Vagina (tissue), 2 donors: ENCODE measurements around the gene MX2. TPM values are rescaled to one million over a fixed set of nuclear protein-coding genes. Genes with fewer than 3 reads are reported as not detected.

Experiments
- DNase-seq, 2 donors: peaks; one replicate each; pipeline ENCODE4 v3.0.0-alpha.2; 2017; ENCODE audit errors: extremely low spot score in 2 of 2
- H3K27ac ChIP-seq: fragments of 200-600 bp; sonication (generic); one replicate; pipeline ENCODE4 v1.5.1; 2019
- H3K27me3 ChIP-seq: fragments of 200-600 bp; sonication (generic); one replicate; pipeline ENCODE4 v1.5.1; 2019
- H3K36me3 ChIP-seq, 2 donors: fragments of 200-600 bp; sonication (generic); one replicate each; pipeline ENCODE4 v1.5.1; 2017 to 2019
- H3K4me1 ChIP-seq: fragments of 200-600 bp; sonication (generic); one replicate; pipeline ENCODE4 v1.5.1; 2019
- H3K4me3 ChIP-seq, 2 donors: fragments of 200-600 bp; sonication (generic); 1 replicate in 1 of 2; 2 replicates in 1 of 2; pipeline ENCODE4 v1.5.1; 2016 to 2019
- H3K9me3 ChIP-seq: fragments of 200-600 bp; sonication (generic); one replicate; pipeline ENCODE4 v1.5.1; 2019
- CTCF ChIP-seq, 3 experiments: fragments of 450-650 bp in 2 of 3; fragments of 200-600 bp in 1 of 3; sonication (generic) in 1 of 3; IDR thresholded peaks; one replicate each; pipeline ENCODE4 v1.5.1; 2017 to 2019; ENCODE audit warnings: antibody characterized with exemption in 3 of 3, mild to moderate bottlenecking in 2 of 3, moderate library complexity in 2 of 3
- POLR2A ChIP-seq, 2 donors: fragments of 450-650 bp; IDR thresholded peaks; one replicate each; pipeline ENCODE4 v1.6.1; 2017; ENCODE audit warnings: antibody characterized with exemption in 2 of 2, mild to moderate bottlenecking in 2 of 2, moderate library complexity in 2 of 2
- POLR2AphosphoS5 ChIP-seq, 2 donors: sonication (generic); formaldehyde crosslinking; IDR thresholded peaks; one replicate each; pipeline ENCODE4 v1.9.0; 2017; ENCODE audit warnings: antibody characterized with exemption in 2 of 2, mild to moderate bottlenecking in 2 of 2, low read depth in 1 of 2; ENCODE audit not compliant: insufficient read depth in 1 of 2
- intact Hi-C: fragments of 100-400 bp; cut with DNase I; formaldehyde crosslinking; loops from one replicate; pipeline ENCODE4 v1.15.1; 2023
- total RNA-seq: library from RNA; depleted of rRNA; stranded (reverse); fragments of >200 nt; gene quantifications from one replicate; pipeline ENCODE4 v1.2.3, GENCODE V29; 2016

Gene MX2
- total RNA-seq, 1 donor from 2014 or later = 13.5 TPM

GRCh38 chr21:41425954-41426675 lies 64.3 kb downstream of the MX2 start, which contains the start of gene MX1:
MX1 (plus strand) TSS chr21:41426239; CDS start chr21:41432071, 5,832 bp downstream.
- Histone ChIP-seq H3K4me1 (peaks cover 18% of the 10 kb centered on the region), H3K4me3 (peak within 1 kb of the TSS; percentile 52 to 67), H3K27me3 (no peaks in the 10 kb centered on the region), H3K9me3 (no peaks in the 10 kb centered on the region), H3K36me3 (no peaks in the 10 kb centered on the region), H3K27ac (peak within 1 kb of the TSS; percentile 56)
- peak in 1 of 2 donors; percentile 85 for DNase-seq
- intact Hi-C loops = no loop called here
- TF ChIP-seq CTCF (IDR thresholded peaks at IDR 0.05) (no peak), POLR2A (IDR thresholded peaks at IDR 0.05) (peak in 1 of 2 donors; percentile 36), POLR2AphosphoS5 (IDR thresholded peaks at IDR 0.05; ENCODE audit: insufficient read depth in 1 of 2, low read depth in 1 of 2) (peak; percentile 53 to 84)

GRCh38 chr21:41426676-41427404 lies 65.0 kb downstream of the MX2 start:
- Histone ChIP-seq H3K9me3 (no peaks in the 10 kb centered on the region), H3K4me1 (peaks cover 12% of the 10 kb centered on the region), H3K27me3 (no peaks in the 10 kb centered on the region), H3K36me3 (peaks cover 0 to 2% of the 10 kb centered on the region in 2 donors), H3K4me3 (peak overlapping the region; percentile 52 to 67), H3K27ac (peak overlapping the region; percentile 56)
- peak in 1 of 2 donors; percentile 83 for DNase-seq
- intact Hi-C loops = no loop called here
- TF ChIP-seq POLR2AphosphoS5 (IDR thresholded peaks at IDR 0.05; ENCODE audit: insufficient read depth in 1 of 2, low read depth in 1 of 2) (no peak), CTCF (IDR thresholded peaks at IDR 0.05) (no peak), POLR2A (IDR thresholded peaks at IDR 0.05) (no peak)

- H3K36me3 ChIP-seq = peaks cover 0 to 10% of the 10 kb centered on the region in 2 donors
- peaks cover 7% of the 10 kb centered on the region for H3K4me1 ChIP-seq
- no peaks in the 10 kb centered on the region for H3K27me3 ChIP-seq
- no peak overlapping the region for H3K4me3 ChIP-seq
- peak in 1 of 2 donors; percentile 85 for DNase-seq
- no peak for TF ChIP-seq POLR2A (IDR thresholded peaks at IDR 0.05)
- no peak for TF ChIP-seq POLR2AphosphoS5 (IDR thresholded peaks at IDR 0.05; ENCODE audit: insufficient read depth in 1 of 2, low read depth in 1 of 2)
- TF ChIP-seq CTCF (IDR thresholded peaks at IDR 0.05) = no peak
- H3K9me3 ChIP-seq = no peaks in the 10 kb centered on the region
- intact Hi-C loops = no loop called here
- H3K27ac ChIP-seq = no peak overlapping the region
Measured at GRCh38 chr21:41427556-41427955, 65.7 kb downstream of the MX2 start.

- H3K36me3 ChIP-seq = peaks cover 0 to 17% of the 10 kb centered on the region in 2 donors
- intact Hi-C loops = no loop called here
- no peak overlapping the region for H3K4me3 ChIP-seq
- H3K27ac ChIP-seq = no peak overlapping the region
- no peak for TF ChIP-seq CTCF (IDR thresholded peaks at IDR 0.05)
- no peaks in the 10 kb centered on the region for H3K9me3 ChIP-seq
- H3K27me3 ChIP-seq = no peaks in the 10 kb centered on the region
- peaks cover 7% of the 10 kb centered on the region for H3K4me1 ChIP-seq
- DNase-seq = peak in 1 of 2 donors; percentile 52
Measured at GRCh38 chr21:41428311-41428710, 66.5 kb downstream of the MX2 start.

GRCh38 chr21:41428847-41429246 lies 67.0 kb downstream of the MX2 start:
- intact Hi-C loops = no loop called here
- Histone ChIP-seq H3K36me3 (peaks cover 0 to 23% of the 10 kb centered on the region in 2 donors), H3K4me3 (no peak overlapping the region), H3K4me1 (peaks cover 7% of the 10 kb centered on the region), H3K9me3 (no peaks in the 10 kb centered on the region), H3K27ac (no peak overlapping the region), H3K27me3 (no peaks in the 10 kb centered on the region)
- TF ChIP-seq CTCF (IDR thresholded peaks at IDR 0.05) (no peak), POLR2A (IDR thresholded peaks at IDR 0.05) (no peak), POLR2AphosphoS5 (IDR thresholded peaks at IDR 0.05; ENCODE audit: insufficient read depth in 1 of 2, low read depth in 1 of 2) (no peak)
- DNase-seq = peak in 1 of 2 donors; percentile 67
